Lung (tissue), 12 donors: Measurements from ENCODE around the gene CASZ1. TPM values are rescaled to one million over a fixed set of nuclear protein-coding genes. Genes with fewer than 3 reads are reported as not detected.

Source experiments
- ATAC-seq: fragments of 200-7000 bp; cut with Tn5 transposase; one replicate; pipeline ENCODE4 v1.9.1; 2020; ENCODE audit warnings: moderate number of reproducible peaks; ENCODE audit not compliant: insufficient read depth, low FRiP score
- DNase-seq, 3 donors: peaks; one replicate each; pipeline ENCODE4 v3.0.0-alpha.2; 2013 to 2017
- H3K27ac ChIP-seq, 2 donors: one replicate each; pipeline ENCODE4 v1.5.1; 2013; ENCODE audit warnings: mild to moderate bottlenecking in 2 of 2, moderate library complexity in 2 of 2, control low read depth in 1 of 2, inconsistent platforms in 1 of 2, low read depth in 1 of 2, low read length in 1 of 2
- H3K27me3 ChIP-seq, 3 donors: one replicate each; pipeline ENCODE4 v1.5.1; 2013; ENCODE audit warnings: low read length in 2 of 3; ENCODE audit not compliant: control insufficient read depth in 3 of 3, insufficient read depth in 3 of 3
- H3K36me3 ChIP-seq, 4 donors: one replicate each; pipeline ENCODE4 v1.5.1; 2013; ENCODE audit warnings: low read length in 4 of 4, mild to moderate bottlenecking in 1 of 4, moderate library complexity in 1 of 4; ENCODE audit not compliant: control insufficient read depth in 4 of 4, insufficient read depth in 4 of 4
- H3K4me1 ChIP-seq, 5 donors: one replicate each; pipeline ENCODE4 v1.5.1; 2013; ENCODE audit warnings: low read length in 5 of 5, mild to moderate bottlenecking in 2 of 5, moderate library complexity in 1 of 5; ENCODE audit not compliant: control insufficient read depth in 5 of 5, insufficient read depth in 5 of 5
- H3K4me3 ChIP-seq: one replicate; pipeline ENCODE4 v1.5.1; 2013; ENCODE audit warnings: mild to moderate bottlenecking, control low read depth, moderate library complexity
- H3K9ac ChIP-seq, 2 donors: one replicate each; pipeline ENCODE4 v1.5.1; 2013; ENCODE audit warnings: low read length in 2 of 2, control low read depth in 1 of 2; ENCODE audit not compliant: insufficient read depth in 1 of 2
- H3K9me3 ChIP-seq, 4 donors: one replicate each; pipeline ENCODE4 v1.5.1; 2013; ENCODE audit warnings: low read length in 3 of 4, mild to moderate bottlenecking in 1 of 4, moderate library complexity in 1 of 4; ENCODE audit not compliant: control insufficient read depth in 4 of 4, insufficient read depth in 3 of 4
- CTCF ChIP-seq: IDR thresholded peaks from 2 replicates; pipeline ENCODE4 v1.5.1; 2012; ENCODE audit warnings: mild to moderate bottlenecking; ENCODE audit errors: control extremely low read depth, extremely low read depth
- WGBS, 2 donors: extraction: QIAGEN DNeasy Blood & Tissue Kit; methylation state at CpG; one replicate each; pipeline ENCODE4 v1.1.7; 2013; 5-methylcytosine and 5-hydroxymethylcytosine counted together
- polyA plus RNA-seq, 2 donors: library from polyadenylated mRNA; stranded (reverse); fragments of 200-250 nt; gene quantifications; one replicate each; pipeline ENCODE4 v1.2.1, GENCODE V29; 2013
- total RNA-seq, 2 donors: library from RNA; depleted of rRNA in 1 of 2; stranded (reverse); fragments of >200 nt in 1 of 2; gene quantifications; one replicate each; pipeline ENCODE4 v1.2.1, GENCODE V29; 2014 to 2021
- donor health status: control.
- donor health status: control.
- donor health status: Bipolar disorder and iron deficiency.
- donor health status: healthy.
- donor health status: DM: yes; HTN: yes; CAD: no.

CASZ1 gene
- total and polyA plus RNA-seq, 4 donors = 10.3 to 69.9 (median 40.5) TPM

- no peak overlapping the region for H3K4me3 ChIP-seq
- no peaks in the 10 kb centered on the region for H3K9me3 ChIP-seq
- H3K9ac ChIP-seq = no peak overlapping the region
- ATAC-seq = no peak
- peaks cover 5 to 66% (median 25%) of the 10 kb centered on the region in 5 donors for H3K4me1 ChIP-seq
- H3K27me3 ChIP-seq = no peaks in the 10 kb centered on the region
- DNase-seq = no peak
- TF ChIP-seq CTCF = no peak
- peak overlapping the region; percentile 84 to 89 for H3K27ac ChIP-seq
- H3K36me3 ChIP-seq = no peaks in the 10 kb centered on the region
- 45 to 50% methylated on average over 15 of the region's 15 CpGs for WGBS, 2 donors
Observed at GRCh38 chr1:10687782-10688408, 108.6 kb downstream of the CASZ1 start.

DNA sequence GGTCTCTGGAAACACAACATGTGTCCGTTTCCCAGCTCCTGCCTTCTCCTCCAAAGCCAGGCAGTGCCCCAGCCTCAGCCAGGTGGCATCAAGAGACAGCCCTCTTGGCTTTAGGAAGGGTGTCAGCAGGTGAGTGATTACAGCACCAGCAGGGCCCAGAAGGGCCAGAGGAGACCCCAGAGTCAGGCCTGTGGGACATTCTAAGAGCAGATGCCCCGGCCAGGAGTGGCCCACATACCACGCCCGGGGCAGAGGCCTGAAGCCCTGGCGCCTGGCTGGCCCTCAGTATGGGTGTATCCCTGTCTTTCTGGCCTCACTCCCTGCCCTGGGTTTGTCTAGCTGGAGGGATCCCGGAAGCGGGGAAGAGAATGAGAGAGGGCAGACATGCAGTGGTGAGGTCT lies 109.2 kb downstream of the CASZ1 start:
- no peak for TF ChIP-seq CTCF
- H3K36me3 ChIP-seq = no peaks in the 10 kb centered on the region
- no peak overlapping the region for H3K9ac ChIP-seq
- H3K27me3 ChIP-seq = no peaks in the 10 kb centered on the region
- H3K4me3 ChIP-seq = no peak overlapping the region
- DNase-seq = no peak
- 51 to 91% methylated on average over 7 of the region's 7 CpGs for WGBS, 2 donors
- peaks cover 6 to 71% (median 31%) of the 10 kb centered on the region in 5 donors for H3K4me1 ChIP-seq
- no peaks in the 10 kb centered on the region for H3K9me3 ChIP-seq
- ATAC-seq = no peak
- peak overlapping the region; percentile 84 to 89 for H3K27ac ChIP-seq

DNA sequence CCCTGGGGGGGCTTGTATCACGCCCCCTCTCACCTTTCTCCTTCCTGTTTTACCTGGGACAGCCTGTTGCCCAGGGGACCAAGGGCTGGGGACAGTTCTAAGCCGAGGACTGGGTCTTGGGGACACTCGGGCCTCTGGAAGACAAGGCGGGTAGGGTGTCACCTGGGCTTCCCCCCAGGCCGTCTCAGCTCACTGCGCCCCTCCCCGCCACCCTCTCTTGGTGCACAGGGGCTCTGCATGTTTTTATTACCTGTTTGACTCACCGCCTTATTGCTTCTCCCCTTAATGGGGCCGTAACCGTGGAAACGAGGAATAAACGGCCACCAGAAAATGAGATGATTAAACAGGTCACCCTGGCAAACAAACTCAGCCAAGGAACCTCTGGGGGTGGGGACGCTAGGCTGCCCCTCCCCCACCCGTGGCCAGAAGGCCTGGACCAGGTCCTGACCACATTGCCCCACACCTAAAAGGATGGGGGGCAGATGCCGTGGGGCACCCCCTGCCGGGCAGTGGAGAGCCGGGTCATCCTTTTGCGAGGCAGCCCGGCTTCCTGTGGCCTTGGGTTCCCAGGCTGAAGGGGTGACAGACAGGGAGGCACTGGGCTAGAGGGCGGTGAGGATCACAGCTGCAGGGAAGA lies 109.9 kb downstream of the CASZ1 start:
- Histone ChIP-seq H3K9me3 (no peaks in the 10 kb centered on the region), H3K4me1 (peaks cover 6 to 75% (median 38%) of the 10 kb centered on the region in 5 donors), H3K9ac (no peak overlapping the region), H3K27ac (peak overlapping the region; percentile 84 to 89), H3K4me3 (no peak overlapping the region), H3K27me3 (no peaks in the 10 kb centered on the region), H3K36me3 (no peaks in the 10 kb centered on the region)
- DNase-seq (no peak), ATAC-seq (no peak)
- TF ChIP-seq CTCF = no peak
- 51 to 72% methylated on average over 20 of the region's 20 CpGs for WGBS, 2 donors
